ENCODE data around the gene APBA3. TPM values are rescaled to one million over a fixed set of nuclear protein-coding genes. Genes with fewer than 3 reads are reported as not detected.
A peak's percentile ranks its signal among the peaks of the same experiment; 100 is the strongest.

Gene APBA3
- total RNA-seq, 2 donors from 2014 or later = 10.5 to 13.1 TPM

GRCh38 chr19:3725640-3726310, 35.7 kb downstream of the APBA3 start:
- intact Hi-C loops (cut with DNase I) = no loop called here
- DNase-seq (ENCODE audit: low spot score) = no peak

GRCh38 chr19:3725121-3725520, 36.4 kb downstream of the APBA3 start:
- DNase-seq (ENCODE audit: low spot score) = no peak
- intact Hi-C loops (cut with DNase I) = no loop called here

GRCh38 chr19:3723883-3724282, 37.6 kb downstream of the APBA3 start:
- intact Hi-C loops (cut with DNase I) = no loop called here

GRCh38 chr19:3723110-3723488, 38.4 kb downstream of the APBA3 start:
- intact Hi-C loops (cut with DNase I) = no loop called here
- DNase-seq (ENCODE audit: low spot score) = no peak

More at GRCh38 chr19:3723883-3724282, 37.6 kb downstream of the APBA3 start:
- DNase-seq (ENCODE audit: low spot score) = no peak

GRCh38 chr19:3722443-3723109, 38.9 kb downstream of the APBA3 start:
- intact Hi-C loops (cut with DNase I) = no loop called here
- no peak for DNase-seq (ENCODE audit: low spot score)

GRCh38 chr19:3721887-3722442, 39.5 kb downstream of the APBA3 start:
- no peak for DNase-seq (ENCODE audit: low spot score)
- intact Hi-C loops (cut with DNase I) = no loop called here

GRCh38 chr19:3721131-3721886, 40.2 kb downstream of the APBA3 start:
- peak; percentile 92 for DNase-seq (ENCODE audit: low spot score)

GRCh38 chr19:3720349-3720917, 41.1 kb downstream of the APBA3 start:
- DNase-seq (ENCODE audit: low spot score) = no peak
- intact Hi-C loops (cut with DNase I) = no loop called here

More at GRCh38 chr19:3721131-3721886, 40.2 kb downstream of the APBA3 start:
- intact Hi-C loops (cut with DNase I) = no loop called here

GRCh38 chr19:3719868-3720267, 41.6 kb downstream of the APBA3 start:
- DNase-seq (ENCODE audit: low spot score) = no peak
- intact Hi-C loops (cut with DNase I) = no loop called here

- no peak for DNase-seq (ENCODE audit: low spot score)
- intact Hi-C loops (cut with DNase I) = no loop called here
Measured at GRCh38 chr19:3716147-3716668, 45.3 kb downstream of the APBA3 start.

GRCh38 chr19:3712663-3713611, 48.6 kb downstream of the APBA3 start:
- intact Hi-C loops (cut with DNase I) = no loop called here
- DNase-seq (ENCODE audit: low spot score) = no peak

GRCh38 chr19:3710265-3710812, 51.2 kb downstream of the APBA3 start:
- DNase-seq (ENCODE audit: low spot score) = peak; percentile 93
- intact Hi-C loops (cut with DNase I) = no loop called here

GRCh38 chr19:3708207-3708931, 53.1 kb downstream of the APBA3 start, which contains the start of gene TJP3:
TJP3 (plus strand) TSS chr19:3708384; CDS start chr19:3728433, 20,049 bp downstream.
- intact Hi-C loops (cut with DNase I) = loop anchor here in 1 of 2 donors (5.0 kb wide), 1 partner anchor 166 kb away; no protein-coding TSS in a partner anchor
- DNase-seq (ENCODE audit: low spot score) = no peak

GRCh38 chr19:3707868-3708206, 53.7 kb downstream of the APBA3 start:
- DNase-seq (ENCODE audit: low spot score) = no peak
- intact Hi-C loops (cut with DNase I) = loop anchor here (2.0 to 5.0 kb wide), 2 partner anchors 43 to 166 kb away; no protein-coding TSS in a partner anchor

GRCh38 chr19:3701200-3701599, 60.3 kb downstream of the APBA3 start:
- intact Hi-C loops (cut with DNase I) = loop anchor here in 1 of 2 donors (2.0 kb wide), 1 partner anchor 36 kb away; no protein-coding TSS in a partner anchor
- DNase-seq (ENCODE audit: low spot score) = no peak

All from posterior vena cava (tissue), 2 donors.